Coronary artery (tissue), 2 donors: ENCODE results near the gene GEMIN4.

ENCODE experiments used
- DNase-seq: peaks from one replicate; pipeline ENCODE4 v3.0.0-alpha.2; 2017; ENCODE audit warnings: low spot score
- H3K27ac ChIP-seq, 2 donors: fragments of 200-600 bp; sonication (generic); one replicate each; pipeline ENCODE4 v1.5.1; 2016 to 2019
- H3K4me3 ChIP-seq: fragments of 200-600 bp; sonication (generic); 2 replicates; pipeline ENCODE4 v1.5.1; 2016; ENCODE audit warnings: mild to moderate bottlenecking, moderate library complexity
- CTCF ChIP-seq: fragments of 200-600 bp; sonication (generic); IDR thresholded peaks from one replicate; pipeline ENCODE4 v1.5.1; 2019; ENCODE audit warnings: antibody characterized with exemption

Gene GEMIN4

GRCh38 chr17:746181-746580 lies 5.9 kb downstream of the GEMIN4 start:
- no peak for DNase-seq
- Histone ChIP-seq H3K27ac (no peak overlapping the region), H3K4me3 (no peak overlapping the region)
- TF ChIP-seq CTCF: no peak

- no peak for TF ChIP-seq CTCF
- Histone ChIP-seq H3K27ac (no peak overlapping the region), H3K4me3 (no peak overlapping the region)
- no peak for DNase-seq
Measured at GRCh38 chr17:745406-745805, 6.7 kb downstream of the GEMIN4 start.

- no peak for TF ChIP-seq CTCF
Measured at GRCh38 chr17:744937-745336, 7.1 kb downstream of the GEMIN4 start.

GRCh38 chr17:743139-743538 lies 8.9 kb downstream of the GEMIN4 start:
- no peak for TF ChIP-seq CTCF
- H3K4me3 ChIP-seq: no peak overlapping the region
- DNase-seq: no peak
- no peak overlapping the region for H3K27ac ChIP-seq

More at GRCh38 chr17:744937-745336, 7.1 kb downstream of the GEMIN4 start:
- Histone ChIP-seq H3K27ac (no peak overlapping the region), H3K4me3 (no peak overlapping the region)
- no peak for DNase-seq

- no peak for DNase-seq
- no peak for TF ChIP-seq CTCF
- H3K4me3 ChIP-seq: no peak overlapping the region
Measured at GRCh38 chr17:742147-742793, 9.8 kb downstream of the GEMIN4 start.

GRCh38 chr17:740240-741017 lies 11.6 kb downstream of the GEMIN4 start:
- Histone ChIP-seq H3K4me3 (no peak overlapping the region), H3K27ac (no peak overlapping the region)
- no peak for DNase-seq
- TF ChIP-seq CTCF: no peak

More at GRCh38 chr17:742147-742793, 9.8 kb downstream of the GEMIN4 start:
- H3K27ac ChIP-seq: no peak overlapping the region

GRCh38 chr17:737561-738113 lies 14.4 kb downstream of the GEMIN4 start:
- H3K4me3 ChIP-seq: no peak overlapping the region
- no peak for DNase-seq
- no peak overlapping the region for H3K27ac ChIP-seq
- no peak for TF ChIP-seq CTCF
